ENCODE results near the gene LOXL1. TPM values are rescaled to one million over a fixed set of nuclear protein-coding genes. Genes with fewer than 3 reads are reported as not detected.

The LOXL1 gene
- polyA plus RNA-seq, 1 donor (not counting 4 experiments of a cell fraction or from before 2014, with no cell fraction given) = 8.8 TPM

- DNase-seq (ENCODE audit: low read depth, low spot score) (no peak), FAIRE-seq (no peak)
- no peak overlapping the region for H3K9ac ChIP-seq (ENCODE audit: control insufficient read depth, extremely low read depth, insufficient read depth, low read length)
- no peaks in the 10 kb centered on the region for H4K20me1 ChIP-seq (ENCODE audit: control insufficient read depth, extremely low read depth, insufficient read depth, low read length)
- no peaks in the 10 kb centered on the region for H3K36me3 ChIP-seq (ENCODE audit: control insufficient read depth in 2 of 2, extremely low read depth in 1 of 2, insufficient read depth in 2 of 2, low read length in 2 of 2)
- H3K9me3 ChIP-seq (ENCODE audit: control insufficient read depth, low read depth, low read length) = no peaks in the 10 kb centered on the region
- no peaks in the 10 kb centered on the region for H3K79me2 ChIP-seq (ENCODE audit: control insufficient read depth, insufficient read depth, low read length)
- peaks cover 4% of the 10 kb centered on the region for H3K27me3 ChIP-seq (ENCODE audit: control insufficient read depth, extremely low read depth, insufficient read depth, low read length)
- TF ChIP-seq CTCF (optimal IDR thresholded peaks at IDR 0.05 in 1 of 3, IDR thresholded peaks at IDR 0.05 in 1 of 3, conservative IDR thresholded peaks at IDR 0.05 in 1 of 3; ENCODE audit: extremely low read depth in 1 of 3, insufficient read depth in 2 of 3, low read length in 3 of 3) = no peak
- no peak for TF ChIP-seq EZH2 (IDR thresholded peaks at IDR 0.05; ENCODE audit: low read length)
- H3K4me3 ChIP-seq (ENCODE audit: control insufficient read depth in 2 of 3, extremely low read depth in 1 of 3, insufficient read depth in 2 of 3, low read depth in 1 of 3, low read length in 3 of 3) = no peak overlapping the region
- dilution Hi-C loops (cut with MboI; ENCODE audit: extremely low pct_ligation_motif_present, low sequenced_read_pairs) = no loop called here
- no peak overlapping the region for H3K4me2 ChIP-seq (ENCODE audit: control insufficient read depth, extremely low read depth, insufficient read depth, low read depth, low read length)
- no peaks in the 10 kb centered on the region for H3K9me1 ChIP-seq (ENCODE audit: control insufficient read depth, extremely low read depth, insufficient read depth, low read length)
- H3K27ac ChIP-seq (ENCODE audit: control insufficient read depth, insufficient read depth, low read length) = no peak overlapping the region
- no peaks in the 10 kb centered on the region for H3K4me1 ChIP-seq (ENCODE audit: control insufficient read depth, extremely low read depth, insufficient read depth, low read length)
- H2AFZ ChIP-seq (ENCODE audit: control insufficient read depth, low read length) = no peak overlapping the region
Measured at GRCh38 chr15:73905225-73905827, 20.9 kb upstream of the LOXL1 start.

GRCh38 chr15:73906346-73907034 lies 19.8 kb upstream of the LOXL1 start:
- dilution Hi-C loops (cut with MboI; ENCODE audit: extremely low pct_ligation_motif_present, low sequenced_read_pairs) = no loop called here
- no peak for FAIRE-seq
- H3K9ac ChIP-seq (ENCODE audit: control insufficient read depth, extremely low read depth, insufficient read depth, low read length) = no peak overlapping the region

More at GRCh38 chr15:73906346-73907034, 19.8 kb upstream of the LOXL1 start:
- Histone ChIP-seq H2AFZ (ENCODE audit: control insufficient read depth, low read length) (no peak overlapping the region), H3K4me1 (ENCODE audit: control insufficient read depth, extremely low read depth, insufficient read depth, low read length) (no peaks in the 10 kb centered on the region), H3K9me3 (ENCODE audit: control insufficient read depth, low read depth, low read length) (no peaks in the 10 kb centered on the region), H3K36me3 (ENCODE audit: control insufficient read depth in 2 of 2, extremely low read depth in 1 of 2, insufficient read depth in 2 of 2, low read length in 2 of 2) (no peaks in the 10 kb centered on the region), H3K9me1 (ENCODE audit: control insufficient read depth, extremely low read depth, insufficient read depth, low read length) (no peaks in the 10 kb centered on the region), H3K79me2 (ENCODE audit: control insufficient read depth, insufficient read depth, low read length) (no peaks in the 10 kb centered on the region), H3K4me2 (ENCODE audit: control insufficient read depth, extremely low read depth, insufficient read depth, low read depth, low read length) (no peak overlapping the region), H4K20me1 (ENCODE audit: control insufficient read depth, extremely low read depth, insufficient read depth, low read length) (no peaks in the 10 kb centered on the region), H3K27me3 (ENCODE audit: control insufficient read depth, extremely low read depth, insufficient read depth, low read length) (peaks cover 11% of the 10 kb centered on the region), H3K4me3 (ENCODE audit: control insufficient read depth in 2 of 3, extremely low read depth in 1 of 3, insufficient read depth in 2 of 3, low read depth in 1 of 3, low read length in 3 of 3) (no peak overlapping the region), H3K27ac (ENCODE audit: control insufficient read depth, insufficient read depth, low read length) (no peak overlapping the region)
- TF ChIP-seq CTCF (optimal IDR thresholded peaks at IDR 0.05 in 1 of 3, IDR thresholded peaks at IDR 0.05 in 1 of 3, conservative IDR thresholded peaks at IDR 0.05 in 1 of 3; ENCODE audit: extremely low read depth in 1 of 3, insufficient read depth in 2 of 3, low read length in 3 of 3) (no peak), EZH2 (IDR thresholded peaks at IDR 0.05; ENCODE audit: low read length) (no peak)
- DNase-seq (ENCODE audit: low read depth, low spot score) = no peak

Measured in keratinocyte (primary cell).